Bronchial epithelial cell (primary cell): ENCODE results near the gene SELENOP. TPM values are rescaled to one million over a fixed set of nuclear protein-coding genes. Genes with fewer than 3 reads are reported as not detected.

Source experiments
- DNase-seq: peaks from one replicate; pipeline ENCODE4 v3.0.0-alpha.2; 2010; ENCODE audit warnings: low read depth
- FAIRE-seq: peaks from 2 replicates; lab custom pipeline; 2011; peaks lifted over from hg19 to GRCh38; lab: Jason Lieb, UNC
- H3K27me3 ChIP-seq: 2 replicates; pipeline ENCODE4 v1.5.1; 2011; ENCODE audit warnings: low read length; ENCODE audit not compliant: control insufficient read depth, insufficient read depth
- H3K36me3 ChIP-seq: 2 replicates; pipeline ENCODE4 v1.5.1; 2011; ENCODE audit warnings: low read length; ENCODE audit not compliant: control insufficient read depth, insufficient read depth
- H3K4me3 ChIP-seq: 2 replicates; pipeline ENCODE4 v1.5.1; 2011; ENCODE audit warnings: mild to moderate bottlenecking, low read depth, low read length, control low read depth
- total RNA-seq: library from RNA; depleted of rRNA; stranded (reverse); fragments of >200 nt; gene quantifications from 2 replicates; pipeline ENCODE4 v1.2.1, GENCODE V29; 2014
- TF ChIP-seq, protein P1 (sequence below): IDR thresholded peaks from 2 replicates; pipeline ENCODE4 v1.5.1; 2011; ENCODE audit warnings: mild to moderate bottlenecking, moderate library complexity, low read length, control low read depth, inconsistent platforms; ENCODE audit not compliant: insufficient read depth, severe bottlenecking

Gene SELENOP
- total RNA-seq, 1 donor from 2014 or later: 5.8 TPM

DNA sequence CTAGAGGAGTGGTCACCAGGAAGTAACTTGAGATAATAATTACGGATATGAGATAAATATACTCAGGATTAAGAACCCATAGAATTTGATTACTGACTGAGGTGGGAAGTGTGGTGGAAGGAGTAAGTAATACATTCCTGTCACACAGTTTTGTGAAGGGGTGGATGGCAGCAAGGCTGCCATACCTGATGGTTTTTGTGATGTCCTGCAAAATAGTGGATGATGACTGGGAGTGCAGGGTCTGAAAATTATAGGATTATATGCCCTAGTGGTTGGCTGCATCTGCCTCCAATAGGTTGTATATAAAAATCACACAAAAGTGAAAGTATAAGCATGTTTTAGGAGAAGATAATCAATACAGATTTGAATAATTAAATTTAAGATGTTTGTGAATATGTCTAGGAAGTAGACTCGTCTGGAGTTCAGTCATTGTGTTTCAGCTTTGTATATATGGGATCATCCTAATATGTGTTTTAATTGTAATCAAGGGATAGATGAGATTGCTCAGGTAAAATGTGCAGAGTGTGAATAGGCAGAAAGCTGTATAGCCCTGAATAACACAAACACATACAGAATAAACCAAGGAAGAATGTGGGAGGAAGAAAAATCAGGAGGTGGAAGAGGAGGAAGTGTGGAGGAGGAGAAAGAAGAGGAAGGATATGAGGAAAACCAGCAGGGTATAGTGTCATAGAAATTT is 5.5 kb downstream of the SELENOP start:
- no peak for FAIRE-seq
- H3K36me3 ChIP-seq: no peaks in the 10 kb centered on the region
- TF ChIP-seq, protein P1, sequence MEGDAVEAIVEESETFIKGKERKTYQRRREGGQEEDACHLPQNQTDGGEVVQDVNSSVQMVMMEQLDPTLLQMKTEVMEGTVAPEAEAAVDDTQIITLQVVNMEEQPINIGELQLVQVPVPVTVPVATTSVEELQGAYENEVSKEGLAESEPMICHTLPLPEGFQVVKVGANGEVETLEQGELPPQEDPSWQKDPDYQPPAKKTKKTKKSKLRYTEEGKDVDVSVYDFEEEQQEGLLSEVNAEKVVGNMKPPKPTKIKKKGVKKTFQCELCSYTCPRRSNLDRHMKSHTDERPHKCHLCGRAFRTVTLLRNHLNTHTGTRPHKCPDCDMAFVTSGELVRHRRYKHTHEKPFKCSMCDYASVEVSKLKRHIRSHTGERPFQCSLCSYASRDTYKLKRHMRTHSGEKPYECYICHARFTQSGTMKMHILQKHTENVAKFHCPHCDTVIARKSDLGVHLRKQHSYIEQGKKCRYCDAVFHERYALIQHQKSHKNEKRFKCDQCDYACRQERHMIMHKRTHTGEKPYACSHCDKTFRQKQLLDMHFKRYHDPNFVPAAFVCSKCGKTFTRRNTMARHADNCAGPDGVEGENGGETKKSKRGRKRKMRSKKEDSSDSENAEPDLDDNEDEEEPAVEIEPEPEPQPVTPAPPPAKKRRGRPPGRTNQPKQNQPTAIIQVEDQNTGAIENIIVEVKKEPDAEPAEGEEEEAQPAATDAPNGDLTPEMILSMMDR: no peak

DNA sequence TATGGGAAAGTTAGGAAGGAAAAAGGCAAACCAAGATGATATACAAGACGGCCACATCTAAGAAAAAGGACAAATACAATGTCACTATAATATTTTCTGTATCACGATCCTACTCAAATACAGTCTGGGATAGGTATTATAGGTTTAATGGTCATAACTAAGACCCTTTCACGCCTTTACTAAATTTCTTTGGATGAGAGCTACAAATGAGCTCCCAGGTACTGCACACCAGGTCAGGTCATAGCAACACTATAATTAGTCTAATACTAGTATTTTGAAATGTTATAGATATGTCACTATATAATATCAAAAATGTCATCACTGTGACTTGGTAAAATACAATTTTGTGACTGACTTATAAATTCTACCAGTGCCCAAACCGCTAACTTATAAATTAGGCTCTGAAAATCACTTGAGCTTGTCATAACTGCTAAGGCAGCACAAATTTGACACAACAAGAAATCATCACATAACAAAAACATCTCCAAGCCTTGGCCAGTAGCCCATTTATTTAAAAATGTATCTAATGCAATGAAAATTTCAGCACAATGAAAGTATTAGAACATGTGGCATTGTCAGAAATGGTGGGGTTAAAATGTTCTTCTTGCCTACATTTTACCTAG is 6.9 kb downstream of the SELENOP start:
- DNase-seq (no peak), FAIRE-seq (no peak)
- Histone ChIP-seq H3K4me3 (no peak overlapping the region), H3K27me3 (no peaks in the 10 kb centered on the region), H3K36me3 (no peaks in the 10 kb centered on the region)
- TF ChIP-seq, protein P1: no peak

More for the DNA sequence above, 5.5 kb downstream of the SELENOP start:
- no peaks in the 10 kb centered on the region for H3K27me3 ChIP-seq
- no peak overlapping the region for H3K4me3 ChIP-seq
- no peak for DNase-seq

GRCh38 chr5:42801516-42802166 is 10.1 kb downstream of the SELENOP start:
- H3K36me3 ChIP-seq: no peaks in the 10 kb centered on the region
- DNase-seq (no peak), FAIRE-seq (no peak)
- no peak overlapping the region for H3K4me3 ChIP-seq
- TF ChIP-seq, protein P1: no peak
- no peaks in the 10 kb centered on the region for H3K27me3 ChIP-seq

DNA sequence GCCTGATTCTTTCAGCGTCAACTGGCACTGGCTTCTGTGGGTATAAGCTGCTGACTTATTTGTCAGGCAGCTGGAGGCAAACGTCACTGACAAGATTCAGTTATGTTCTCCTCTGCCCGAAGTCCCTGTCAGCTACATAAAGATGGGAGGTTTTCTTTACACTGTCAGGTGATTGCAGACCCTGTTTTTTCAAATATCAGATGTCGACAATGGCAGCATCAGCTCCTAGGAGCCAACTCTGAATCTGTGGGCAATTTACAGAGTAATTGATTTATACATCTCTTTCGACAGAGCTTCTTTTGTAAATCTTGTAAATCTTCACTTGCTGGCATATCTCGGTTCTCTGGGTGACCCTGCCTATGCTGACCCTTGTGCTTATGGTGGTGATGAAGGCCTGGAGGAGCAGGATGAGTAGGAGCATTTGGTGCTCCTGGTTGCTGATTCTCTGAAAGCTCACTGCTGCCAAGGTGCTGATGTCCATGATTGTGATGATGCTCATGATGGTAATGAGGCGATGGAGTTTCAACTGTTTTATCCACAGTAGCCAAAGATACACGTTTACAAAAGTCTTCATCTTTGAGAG is 10.9 kb downstream of the SELENOP start:
- FAIRE-seq (no peak), DNase-seq (no peak)
- TF ChIP-seq, protein P1: no peak
- Histone ChIP-seq H3K4me3 (no peak overlapping the region), H3K27me3 (no peaks in the 10 kb centered on the region), H3K36me3 (no peaks in the 10 kb centered on the region)

DNA sequence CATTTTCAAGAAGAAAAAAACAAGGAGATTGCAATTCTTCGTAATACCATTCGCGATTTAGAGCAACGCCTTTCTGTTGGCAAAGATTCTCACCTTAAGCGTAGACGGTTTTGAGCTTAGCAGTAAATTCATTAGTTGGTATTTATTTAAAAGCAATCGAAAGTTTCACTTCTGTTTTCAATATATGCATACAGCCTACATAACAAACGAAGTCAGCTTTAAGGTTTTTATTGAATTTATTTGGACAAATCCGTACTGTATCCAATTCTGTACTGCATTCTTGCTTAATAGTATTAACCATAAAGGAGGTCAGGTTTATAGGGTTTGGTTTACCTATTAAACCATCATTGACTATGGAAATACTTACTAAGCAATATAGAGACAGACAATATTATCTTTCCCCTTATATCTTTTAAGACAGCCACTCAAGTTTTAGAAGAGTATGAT is 12.0 kb downstream of the SELENOP start:
- Histone ChIP-seq H3K4me3 (no peak overlapping the region), H3K36me3 (no peaks in the 10 kb centered on the region), H3K27me3 (no peaks in the 10 kb centered on the region)
- TF ChIP-seq, protein P1: no peak
- no peak for DNase-seq
- FAIRE-seq: no peak
